Measurements from ENCODE around the gene DDX25.

DDX25 gene

DNA sequence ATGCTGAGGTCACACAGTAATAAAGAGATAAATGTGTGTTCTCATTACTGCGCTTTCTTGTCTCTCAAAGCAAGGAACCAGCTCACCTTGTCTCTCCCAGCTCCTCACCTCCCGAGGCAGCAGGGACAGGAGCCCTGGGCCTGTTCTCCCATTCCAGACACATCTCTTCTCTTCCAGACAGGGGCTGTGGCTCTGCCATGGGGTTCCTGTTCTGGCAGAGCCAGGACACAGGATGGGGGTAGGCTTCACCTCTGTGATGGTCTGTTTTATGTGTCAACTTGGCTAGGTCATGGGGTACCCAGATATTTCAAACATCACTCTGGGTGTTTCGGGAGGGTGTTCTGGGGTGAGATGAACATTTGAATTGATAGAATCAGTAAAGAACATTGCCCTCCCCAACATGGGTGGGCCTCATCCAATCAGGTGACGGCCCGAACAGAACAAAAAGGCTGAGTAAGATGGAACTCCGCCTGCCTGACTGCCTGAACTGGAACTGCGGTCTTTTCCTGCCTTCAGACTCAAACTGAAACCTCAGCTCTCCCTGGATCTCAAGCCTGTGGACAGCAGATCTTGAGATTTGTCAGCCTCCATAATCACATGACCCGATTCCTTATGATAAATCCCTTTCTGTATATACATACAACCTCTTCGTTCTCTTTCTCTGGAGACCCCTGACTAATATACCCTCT lies 39.5 kb downstream of the DDX25 start:
- Histone ChIP-seq H3K27ac (ENCODE audit: low read depth, low read length, poor library complexity, severe bottlenecking) (no peak overlapping the region), H3K9me2 (ENCODE audit: low read depth, low read length) (no peaks in the 10 kb centered on the region), H3K79me2 (ENCODE audit: insufficient read depth, low read length) (no peaks in the 10 kb centered on the region), H3K9ac (ENCODE audit: low read length) (no peak overlapping the region), H3F3A (ENCODE audit: insufficient read depth, low read length) (no peaks in the 10 kb centered on the region), H3K9me3 (ENCODE audit: low read length) (no peaks in the 10 kb centered on the region), H3K27me3 (ENCODE audit: insufficient read depth, low read length) (no peaks in the 10 kb centered on the region), H3K4me1 (ENCODE audit: insufficient read depth, low read length, severe bottlenecking) (no peaks in the 10 kb centered on the region), H3K4me2 (ENCODE audit: low read length) (no peak overlapping the region), H3K36me3 (ENCODE audit: insufficient read depth, low read length) (no peaks in the 10 kb centered on the region), H4K20me1 (ENCODE audit: insufficient read depth, low read length) (no peaks in the 10 kb centered on the region), H3K4me3 (ENCODE audit: low read depth, low read length, poor library complexity, severe bottlenecking) (no peak overlapping the region), H2AFZ (ENCODE audit: low read length) (no peak overlapping the region)
- no peak for TF ChIP-seq CTCF (IDR thresholded peaks at IDR 0.05; ENCODE audit: low read length)
- no peak for TF ChIP-seq EZH2 (IDR thresholded peaks at IDR 0.05; ENCODE audit: borderline replicate concordance, low read length)

- Histone ChIP-seq H3K4me2 (ENCODE audit: low read length) (no peak overlapping the region), H3K27me3 (ENCODE audit: insufficient read depth, low read length) (no peaks in the 10 kb centered on the region), H3K79me2 (ENCODE audit: insufficient read depth, low read length) (no peaks in the 10 kb centered on the region), H3K9me3 (ENCODE audit: low read length) (no peaks in the 10 kb centered on the region), H3K4me1 (ENCODE audit: insufficient read depth, low read length, severe bottlenecking) (no peaks in the 10 kb centered on the region), H2AFZ (ENCODE audit: low read length) (no peak overlapping the region), H3F3A (ENCODE audit: insufficient read depth, low read length) (no peaks in the 10 kb centered on the region), H4K20me1 (ENCODE audit: insufficient read depth, low read length) (no peaks in the 10 kb centered on the region), H3K27ac (ENCODE audit: low read depth, low read length, poor library complexity, severe bottlenecking) (no peak overlapping the region), H3K9me2 (ENCODE audit: low read depth, low read length) (no peaks in the 10 kb centered on the region), H3K36me3 (ENCODE audit: insufficient read depth, low read length) (no peaks in the 10 kb centered on the region), H3K9ac (ENCODE audit: low read length) (no peak overlapping the region), H3K4me3 (ENCODE audit: low read depth, low read length, poor library complexity, severe bottlenecking) (no peak overlapping the region)
- TF ChIP-seq CTCF (IDR thresholded peaks at IDR 0.05; ENCODE audit: low read length) (no peak), EZH2 (IDR thresholded peaks at IDR 0.05; ENCODE audit: borderline replicate concordance, low read length) (no peak)
Measured at GRCh38 chr11:125944350-125945010, 40.2 kb downstream of the DDX25 start.

- no peak overlapping the region for H3K4me3 ChIP-seq (ENCODE audit: low read depth, low read length, poor library complexity, severe bottlenecking)
- no peaks in the 10 kb centered on the region for H3K79me2 ChIP-seq (ENCODE audit: insufficient read depth, low read length)
- H3K9ac ChIP-seq (ENCODE audit: low read length): no peak overlapping the region
- no peaks in the 10 kb centered on the region for H3K36me3 ChIP-seq (ENCODE audit: insufficient read depth, low read length)
- no peak overlapping the region for H3K4me2 ChIP-seq (ENCODE audit: low read length)
- H3K27ac ChIP-seq (ENCODE audit: low read depth, low read length, poor library complexity, severe bottlenecking): no peak overlapping the region
- no peaks in the 10 kb centered on the region for H3F3A ChIP-seq (ENCODE audit: insufficient read depth, low read length)
- H3K9me2 ChIP-seq (ENCODE audit: low read depth, low read length): no peaks in the 10 kb centered on the region
- no peaks in the 10 kb centered on the region for H4K20me1 ChIP-seq (ENCODE audit: insufficient read depth, low read length)
- H3K4me1 ChIP-seq (ENCODE audit: insufficient read depth, low read length, severe bottlenecking): no peaks in the 10 kb centered on the region
- no peaks in the 10 kb centered on the region for H3K27me3 ChIP-seq (ENCODE audit: insufficient read depth, low read length)
- TF ChIP-seq CTCF (IDR thresholded peaks at IDR 0.05; ENCODE audit: low read length): no peak
- no peaks in the 10 kb centered on the region for H3K9me3 ChIP-seq (ENCODE audit: low read length)
- H2AFZ ChIP-seq (ENCODE audit: low read length): no peak overlapping the region
Measured at GRCh38 chr11:125945011-125945796, 40.9 kb downstream of the DDX25 start.
